Measurements from ENCODE around the gene RRAGD. TPM values are rescaled to one million over a fixed set of nuclear protein-coding genes. Genes with fewer than 3 reads are reported as not detected.
A peak's percentile ranks its signal among the peaks of the same experiment; 100 is the strongest.

The RRAGD gene
- total RNA-seq, 1 donor from 2014 or later, result 6.4 TPM

- intact Hi-C loops (cut with DNase I), result no loop called here
These were observed 930 bp upstream of the RRAGD start for GRCh38 chr6:89413006-89413400.

GRCh38 chr6:89411145-89412070 lies 665 bp downstream of the RRAGD start:
- no peaks in the 10 kb centered on the region for H3K36me3 ChIP-seq
- no peaks in the 10 kb centered on the region for H3K27me3 ChIP-seq
- peak overlapping the region; percentile 74 to 81 for H3K4me3 ChIP-seq
- no peak for DNase-seq (ENCODE audit: extremely low spot score in 2 of 2)
- peak overlapping the region; percentile 74 for H3K27ac ChIP-seq
- H3K4me1 ChIP-seq, result peaks cover 20% of the 10 kb centered on the region
- no peaks in the 10 kb centered on the region for H3K9me3 ChIP-seq
- intact Hi-C loops (cut with DNase I), result no loop called here
- TF ChIP-seq POLR2A (IDR thresholded peaks at IDR 0.05), result no peak
- peak in 1 of 2 donors; percentile 29 for TF ChIP-seq POLR2AphosphoS5 (IDR thresholded peaks at IDR 0.05; ENCODE audit: insufficient read depth in 1 of 2, low read depth in 1 of 2)
- TF ChIP-seq CTCF (IDR thresholded peaks at IDR 0.05), result no peak

More at GRCh38 chr6:89413006-89413400, 930 bp upstream of the RRAGD start:
- Histone ChIP-seq H3K36me3 (no peaks in the 10 kb centered on the region), H3K27ac (peak overlapping the region; percentile 74), H3K9me3 (no peaks in the 10 kb centered on the region), H3K4me1 (peaks cover 20% of the 10 kb centered on the region), H3K4me3 (peak overlapping the region; percentile 74 to 81), H3K27me3 (no peaks in the 10 kb centered on the region)
- DNase-seq (ENCODE audit: extremely low spot score in 2 of 2), result no peak
- no peak for TF ChIP-seq POLR2AphosphoS5 (IDR thresholded peaks at IDR 0.05; ENCODE audit: insufficient read depth in 1 of 2, low read depth in 1 of 2)
- TF ChIP-seq CTCF (IDR thresholded peaks at IDR 0.05), result no peak
- no peak for TF ChIP-seq POLR2A (IDR thresholded peaks at IDR 0.05)

GRCh38 chr6:89410788-89411144 lies 1.3 kb downstream of the RRAGD start:
- Histone ChIP-seq H3K4me3 (peak overlapping the region; percentile 74 to 81), H3K27me3 (no peaks in the 10 kb centered on the region), H3K27ac (peak overlapping the region; percentile 74), H3K9me3 (no peaks in the 10 kb centered on the region), H3K36me3 (no peaks in the 10 kb centered on the region), H3K4me1 (peaks cover 20% of the 10 kb centered on the region)
- no peak for TF ChIP-seq CTCF (IDR thresholded peaks at IDR 0.05)
- TF ChIP-seq POLR2A (IDR thresholded peaks at IDR 0.05), result no peak
- intact Hi-C loops (cut with DNase I), result no loop called here
- DNase-seq (ENCODE audit: extremely low spot score in 2 of 2), result no peak

- Histone ChIP-seq H3K27ac (peak overlapping the region; percentile 74), H3K36me3 (no peaks in the 10 kb centered on the region), H3K27me3 (no peaks in the 10 kb centered on the region), H3K4me3 (peak overlapping the region in 1 of 2 donors; percentile 81), H3K9me3 (no peaks in the 10 kb centered on the region), H3K4me1 (peaks cover 20% of the 10 kb centered on the region)
- DNase-seq (ENCODE audit: extremely low spot score in 2 of 2), result no peak
- intact Hi-C loops (cut with DNase I), result no loop called here
- TF ChIP-seq POLR2AphosphoS5 (IDR thresholded peaks at IDR 0.05; ENCODE audit: insufficient read depth in 1 of 2, low read depth in 1 of 2) (no peak), CTCF (IDR thresholded peaks at IDR 0.05) (no peak), POLR2A (IDR thresholded peaks at IDR 0.05) (no peak)
These were observed 1.8 kb downstream of the RRAGD start for GRCh38 chr6:89410231-89410761.

All from vagina (tissue), 2 donors.